ENCODE results near the gene SV2A. TPM values are rescaled to one million over a fixed set of nuclear protein-coding genes. Genes with fewer than 3 reads are reported as not detected.

SV2A gene, protein sequence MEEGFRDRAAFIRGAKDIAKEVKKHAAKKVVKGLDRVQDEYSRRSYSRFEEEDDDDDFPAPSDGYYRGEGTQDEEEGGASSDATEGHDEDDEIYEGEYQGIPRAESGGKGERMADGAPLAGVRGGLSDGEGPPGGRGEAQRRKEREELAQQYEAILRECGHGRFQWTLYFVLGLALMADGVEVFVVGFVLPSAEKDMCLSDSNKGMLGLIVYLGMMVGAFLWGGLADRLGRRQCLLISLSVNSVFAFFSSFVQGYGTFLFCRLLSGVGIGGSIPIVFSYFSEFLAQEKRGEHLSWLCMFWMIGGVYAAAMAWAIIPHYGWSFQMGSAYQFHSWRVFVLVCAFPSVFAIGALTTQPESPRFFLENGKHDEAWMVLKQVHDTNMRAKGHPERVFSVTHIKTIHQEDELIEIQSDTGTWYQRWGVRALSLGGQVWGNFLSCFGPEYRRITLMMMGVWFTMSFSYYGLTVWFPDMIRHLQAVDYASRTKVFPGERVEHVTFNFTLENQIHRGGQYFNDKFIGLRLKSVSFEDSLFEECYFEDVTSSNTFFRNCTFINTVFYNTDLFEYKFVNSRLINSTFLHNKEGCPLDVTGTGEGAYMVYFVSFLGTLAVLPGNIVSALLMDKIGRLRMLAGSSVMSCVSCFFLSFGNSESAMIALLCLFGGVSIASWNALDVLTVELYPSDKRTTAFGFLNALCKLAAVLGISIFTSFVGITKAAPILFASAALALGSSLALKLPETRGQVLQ
- total RNA-seq (2022) (4.7 TPM in 2 replicates), Bru-seq, nascent RNA (percentile 40 among the genes with signal in this experiment), BruChase-seq, experiment 1, labeled RNA remaining after a 2-hour chase (percentile 51 among the genes with signal in this experiment), BruChase-seq, experiment 2, labeled RNA remaining after a 6-hour chase (percentile 62 among the genes with signal in this experiment)
- long read RNA-seq, full-length matches to known transcripts, result 2 of 2 reads
- long read RNA-seq, partial matches to known transcripts, result 0 of 2 reads
- long read RNA-seq, other reads (novel, unspliced or antisense), result 0 of 2 reads

DNA sequence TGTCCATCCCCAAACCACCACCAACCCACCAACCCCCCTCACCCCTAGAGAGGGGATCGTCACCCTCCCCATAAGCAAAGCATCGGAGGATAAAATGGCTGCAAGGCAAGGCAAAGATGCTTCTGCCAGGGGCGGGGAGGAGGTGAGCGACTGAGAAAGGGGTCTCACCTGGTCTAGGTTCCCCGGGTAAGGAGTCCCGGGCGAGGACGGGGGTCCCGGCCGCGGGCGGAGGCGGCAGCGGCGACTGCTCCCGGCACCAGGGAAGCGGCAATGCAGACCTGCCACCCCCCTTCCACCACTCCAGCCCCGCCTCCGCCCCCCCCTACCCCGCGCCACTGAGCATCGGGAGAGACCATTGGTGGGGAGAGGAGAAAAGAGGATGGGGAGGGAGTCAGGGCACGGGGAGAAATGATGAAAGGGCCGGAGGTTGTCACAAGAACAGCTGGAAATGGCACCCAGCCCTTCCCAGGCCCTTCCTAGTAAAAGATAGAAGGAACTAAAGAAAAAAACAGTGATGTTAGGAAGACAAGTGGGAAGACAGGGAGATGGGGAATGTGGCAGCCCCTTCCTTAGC, at the start of gene SV2A:
TSS of gene SV2A (minus strand) at position 274 of the 574 bp plus-strand sequence. CDS start 4,004 bp downstream, outside the sequence.
- peak within 1 kb of the TSS; percentile 37 for H3K4me3 ChIP-seq (ENCODE audit: low read depth, low read length)
- H3K27me3 ChIP-seq (replicated peaks; ENCODE audit: control insufficient read depth, insufficient read depth, low read length), result no peaks in the 10 kb centered on the region
- ChIA-PET CTCF (no interaction called here), POLR2A (no interaction called here)
- H3K9me3 ChIP-seq, result no peaks in the 10 kb centered on the region
- H3K36me3 ChIP-seq (ENCODE audit: control insufficient read depth, insufficient read depth, low read length), result no peaks in the 10 kb centered on the region
- peak within 1 kb of the TSS; percentile 63 for H3K4me3 Mint-ChIP-seq (ENCODE audit: unreplicated experiment)
- no peaks in the 10 kb centered on the region; the same call in 1 of the 2 replicates for H3K4me1 ChIP-seq
- no TSS peak for BruUV-seq (replicated peaks)
- peak within 1 kb of the TSS; percentile 58 for H3K27ac Mint-ChIP-seq (ENCODE audit: unreplicated experiment)
- H3K9me3 Mint-ChIP-seq (ENCODE audit: unreplicated experiment), result no peaks in the 10 kb centered on the region
- H3K36me3 Mint-ChIP-seq (ENCODE audit: insufficient read depth, unreplicated experiment), result peaks cover 26% of the 10 kb centered on the region
- H3K4me1 Mint-ChIP-seq (ENCODE audit: low read depth, unreplicated experiment), result peaks cover 13% of the 10 kb centered on the region
- intact Hi-C loops (cut with micrococcal nuclease; ENCODE audit: unreplicated experiment), result no loop called here
- TF ChIP-seq, protein P1, sequence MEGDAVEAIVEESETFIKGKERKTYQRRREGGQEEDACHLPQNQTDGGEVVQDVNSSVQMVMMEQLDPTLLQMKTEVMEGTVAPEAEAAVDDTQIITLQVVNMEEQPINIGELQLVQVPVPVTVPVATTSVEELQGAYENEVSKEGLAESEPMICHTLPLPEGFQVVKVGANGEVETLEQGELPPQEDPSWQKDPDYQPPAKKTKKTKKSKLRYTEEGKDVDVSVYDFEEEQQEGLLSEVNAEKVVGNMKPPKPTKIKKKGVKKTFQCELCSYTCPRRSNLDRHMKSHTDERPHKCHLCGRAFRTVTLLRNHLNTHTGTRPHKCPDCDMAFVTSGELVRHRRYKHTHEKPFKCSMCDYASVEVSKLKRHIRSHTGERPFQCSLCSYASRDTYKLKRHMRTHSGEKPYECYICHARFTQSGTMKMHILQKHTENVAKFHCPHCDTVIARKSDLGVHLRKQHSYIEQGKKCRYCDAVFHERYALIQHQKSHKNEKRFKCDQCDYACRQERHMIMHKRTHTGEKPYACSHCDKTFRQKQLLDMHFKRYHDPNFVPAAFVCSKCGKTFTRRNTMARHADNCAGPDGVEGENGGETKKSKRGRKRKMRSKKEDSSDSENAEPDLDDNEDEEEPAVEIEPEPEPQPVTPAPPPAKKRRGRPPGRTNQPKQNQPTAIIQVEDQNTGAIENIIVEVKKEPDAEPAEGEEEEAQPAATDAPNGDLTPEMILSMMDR (IDR thresholded peaks at IDR 0.05; ENCODE audit: insufficient read depth in 1 of 2, low read depth in 1 of 2, low read length in 1 of 2, severe bottlenecking in 1 of 2, unreplicated experiment in 1 of 2), result no peak
- no peak for DNase-seq
- no peaks in the 10 kb centered on the region for H3K27me3 Mint-ChIP-seq (ENCODE audit: insufficient read depth, unreplicated experiment)

DNA sequence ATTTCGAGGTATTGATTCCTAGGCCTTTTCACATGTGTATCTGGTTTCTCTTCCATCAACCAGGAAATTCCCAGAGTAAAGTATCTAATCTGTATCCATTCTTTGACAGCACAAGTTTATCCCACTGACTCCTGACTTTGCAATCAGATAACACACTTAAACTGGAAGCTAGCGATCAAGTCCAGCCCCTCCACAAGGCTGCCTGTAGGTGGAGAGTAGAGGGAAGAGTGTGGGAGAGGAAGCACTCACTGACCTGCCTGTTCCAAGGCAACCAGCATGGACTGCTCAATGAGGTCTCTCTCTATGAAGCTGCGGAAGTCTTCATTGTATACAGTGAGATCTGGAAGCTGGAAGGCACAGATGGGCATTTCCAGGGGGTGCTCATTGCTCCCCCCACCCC, 49.4 kb upstream of the SV2A start:
- CTCF ChIA-PET, result no interaction called here
- DNase-seq, result no peak
- peaks cover 46% of the 10 kb centered on the region for H3K36me3 Mint-ChIP-seq (ENCODE audit: insufficient read depth, unreplicated experiment)
- BruUV-seq (replicated peaks), result no TSS peak
- H3K9me3 Mint-ChIP-seq (ENCODE audit: unreplicated experiment), result no peaks in the 10 kb centered on the region
- H3K36me3 ChIP-seq (ENCODE audit: control insufficient read depth, insufficient read depth, low read length), result 0 out of 2 replicates have a peak, but pooled peaks cover 5% of the 10 kb centered on the region
- POLR2A ChIA-PET, result interaction anchor here (0.6 kb wide), 1 partner anchor 612 kb away, joined by 6 read pairs; no protein-coding TSS in a partner anchor
- no peak overlapping the region for H3K27ac Mint-ChIP-seq (ENCODE audit: unreplicated experiment)
- no peak overlapping the region for H3K4me3 Mint-ChIP-seq (ENCODE audit: unreplicated experiment)
- H3K27me3 Mint-ChIP-seq (ENCODE audit: insufficient read depth, unreplicated experiment), result no peaks in the 10 kb centered on the region
- no peaks in the 10 kb centered on the region for H3K4me1 Mint-ChIP-seq (ENCODE audit: low read depth, unreplicated experiment)
- no peaks in the 10 kb centered on the region for H3K4me1 ChIP-seq
- TF ChIP-seq, protein P1 (IDR thresholded peaks at IDR 0.05; ENCODE audit: insufficient read depth in 1 of 2, low read depth in 1 of 2, low read length in 1 of 2, severe bottlenecking in 1 of 2, unreplicated experiment in 1 of 2), result no peak
- H3K27me3 ChIP-seq (replicated peaks; ENCODE audit: control insufficient read depth, insufficient read depth, low read length), result no peaks in the 10 kb centered on the region
- intact Hi-C loops (cut with micrococcal nuclease; ENCODE audit: unreplicated experiment), result no loop called here
- no peak overlapping the region for H3K4me3 ChIP-seq (ENCODE audit: low read depth, low read length)
- H3K9me3 ChIP-seq, result no peaks in the 10 kb centered on the region

DNA sequence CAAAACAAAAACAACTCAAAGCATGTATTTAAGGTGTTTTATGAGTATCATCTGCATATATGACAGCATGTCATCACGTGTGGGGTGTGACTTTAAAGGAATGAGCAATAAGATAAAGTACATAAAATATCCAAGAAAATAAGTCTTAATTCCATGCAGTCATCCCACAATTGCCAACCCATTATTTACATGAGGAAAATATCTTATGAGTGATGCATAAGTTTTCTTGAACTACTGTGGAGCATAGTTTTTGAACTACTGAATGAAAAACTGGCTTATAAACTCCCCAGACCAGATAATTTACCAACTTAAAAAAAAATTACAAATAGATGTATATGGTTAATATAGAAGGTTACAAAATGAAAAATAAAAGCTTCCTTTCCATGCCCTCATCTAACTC, 48.8 kb upstream of the SV2A start:
- Mint-ChIP-seq H3K9me3 (ENCODE audit: unreplicated experiment) (no peaks in the 10 kb centered on the region), H3K4me1 (ENCODE audit: low read depth, unreplicated experiment) (no peaks in the 10 kb centered on the region), H3K27ac (ENCODE audit: unreplicated experiment) (no peak overlapping the region), H3K27me3 (ENCODE audit: insufficient read depth, unreplicated experiment) (no peaks in the 10 kb centered on the region), H3K4me3 (ENCODE audit: unreplicated experiment) (no peak overlapping the region), H3K36me3 (ENCODE audit: insufficient read depth, unreplicated experiment) (peaks cover 49% of the 10 kb centered on the region)
- ChIA-PET POLR2A (interaction anchor here (0.5 to 0.6 kb wide), 2 partner anchors 221 to 612 kb away, joined by 5 to 6 read pairs; no protein-coding TSS in a partner anchor), CTCF (no interaction called here)
- no peaks in the 10 kb centered on the region for H3K4me1 ChIP-seq
- 0 out of 2 replicates have a peak, but pooled peaks cover 5% of the 10 kb centered on the region for H3K36me3 ChIP-seq (ENCODE audit: control insufficient read depth, insufficient read depth, low read length)
- no TSS peak for BruUV-seq (replicated peaks)
- intact Hi-C loops (cut with micrococcal nuclease; ENCODE audit: unreplicated experiment), result no loop called here
- no peak for DNase-seq
- H3K4me3 ChIP-seq (ENCODE audit: low read depth, low read length), result no peak overlapping the region
- H3K27me3 ChIP-seq (replicated peaks; ENCODE audit: control insufficient read depth, insufficient read depth, low read length), result no peaks in the 10 kb centered on the region
- H3K9me3 ChIP-seq, result no peaks in the 10 kb centered on the region
- TF ChIP-seq, protein P1 (IDR thresholded peaks at IDR 0.05; ENCODE audit: insufficient read depth in 1 of 2, low read depth in 1 of 2, low read length in 1 of 2, severe bottlenecking in 1 of 2, unreplicated experiment in 1 of 2), result no peak
